Cardiac muscle cell (in vitro differentiated cells and primary cell): ENCODE results near the gene CABCOCO1. TPM values are rescaled to one million over a fixed set of nuclear protein-coding genes. Genes with fewer than 3 reads are reported as not detected.

Experiments used
- DNase-seq, 2 donors: peaks; one replicate each; pipeline versions ENCODE4 v3.0.0 to v3.0.0-alpha.2; 2010 to 2017; ENCODE audit warnings: low read depth in 1 of 2, low spot score in 1 of 2
- H3K27ac ChIP-seq: fragments of 200-600 bp; sonication (generic); 2 replicates; pipeline ENCODE4 v1.5.1; 2016
- H3K27me3 ChIP-seq: fragments of 200-600 bp; sonication (generic); 2 replicates; pipeline ENCODE4 v1.6.0; 2016; ENCODE audit warnings: control low read depth
- H3K36me3 ChIP-seq: fragments of 200-600 bp; sonication (generic); 2 replicates; pipeline ENCODE4 v1.5.1; 2016; ENCODE audit warnings: control low read depth
- H3K4me1 ChIP-seq: fragments of 200-600 bp; sonication (generic); 2 replicates; pipeline ENCODE4 v1.8.1; 2017; ENCODE audit warnings: low read depth, mild to moderate bottlenecking, mixed run types
- H3K4me3 ChIP-seq: fragments of 200-600 bp; sonication (generic); 2 replicates; pipeline ENCODE4 v1.5.1; 2016; ENCODE audit warnings: mild to moderate bottlenecking
- H3K9me3 ChIP-seq: fragments of 200-600 bp; sonication (generic); 2 replicates; pipeline ENCODE4 v1.5.1; 2017; ENCODE audit warnings: low read depth, mild to moderate bottlenecking, control low read depth
- CTCF ChIP-seq: IDR thresholded peaks from 2 replicates; pipeline ENCODE4 v1.5.1; 2012; ENCODE audit warnings: low read depth, mild to moderate bottlenecking, low read length
- polyA plus RNA-seq: library from polyadenylated mRNA; unstranded; fragments of >200 nt; fragmentation: Nextera tagmentation; extraction: Ambion mirVana; gene quantifications from 2 replicates; pipeline ENCODE4 v1.2.1, GENCODE V29; 2016
- total RNA-seq: library from RNA; depleted of rRNA; stranded (reverse); fragments of >200 nt; gene quantifications from 2 replicates; pipeline ENCODE4 v1.2.3, GENCODE V29; 2016

The CABCOCO1 gene
- total and polyA plus RNA-seq, 2 experiments from 2014 or later = 1.5 TPM

DNA sequence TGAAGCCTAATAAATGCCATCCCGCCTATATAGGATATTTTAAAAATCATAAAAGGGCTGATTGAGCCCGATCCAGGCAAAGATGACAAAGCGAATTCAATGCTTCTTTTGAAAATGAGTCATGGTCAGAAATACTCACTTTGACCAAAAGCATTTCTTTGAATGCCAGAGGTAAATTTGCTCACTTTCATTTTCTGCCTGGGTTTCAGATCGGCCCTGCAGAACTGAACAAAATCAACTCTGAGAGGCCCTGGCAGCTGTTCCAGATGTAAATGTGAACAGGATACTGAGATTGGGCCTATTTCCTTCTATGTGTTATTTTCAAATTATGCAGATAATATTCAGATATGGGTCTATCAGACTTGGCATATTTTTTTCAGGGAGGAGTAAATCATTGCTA is 124.0 kb downstream of the CABCOCO1 start:
- H3K9me3 ChIP-seq = no peaks in the 10 kb centered on the region
- no peak overlapping the region for H3K4me3 ChIP-seq
- no peaks in the 10 kb centered on the region for H3K27me3 ChIP-seq
- TF ChIP-seq CTCF = no peak
- DNase-seq = peak in 1 of 2 donors; percentile 77
- H3K4me1 ChIP-seq = no peaks in the 10 kb centered on the region
- H3K27ac ChIP-seq = no peak overlapping the region
- no peaks in the 10 kb centered on the region for H3K36me3 ChIP-seq

GRCh38 chr10:61787170-61787569 is 124.4 kb downstream of the CABCOCO1 start:
- Histone ChIP-seq H3K9me3 (no peaks in the 10 kb centered on the region), H3K27ac (no peak overlapping the region), H3K36me3 (no peaks in the 10 kb centered on the region), H3K4me3 (no peak overlapping the region), H3K27me3 (no peaks in the 10 kb centered on the region), H3K4me1 (no peaks in the 10 kb centered on the region)
- no peak for DNase-seq
- TF ChIP-seq CTCF = no peak

DNA sequence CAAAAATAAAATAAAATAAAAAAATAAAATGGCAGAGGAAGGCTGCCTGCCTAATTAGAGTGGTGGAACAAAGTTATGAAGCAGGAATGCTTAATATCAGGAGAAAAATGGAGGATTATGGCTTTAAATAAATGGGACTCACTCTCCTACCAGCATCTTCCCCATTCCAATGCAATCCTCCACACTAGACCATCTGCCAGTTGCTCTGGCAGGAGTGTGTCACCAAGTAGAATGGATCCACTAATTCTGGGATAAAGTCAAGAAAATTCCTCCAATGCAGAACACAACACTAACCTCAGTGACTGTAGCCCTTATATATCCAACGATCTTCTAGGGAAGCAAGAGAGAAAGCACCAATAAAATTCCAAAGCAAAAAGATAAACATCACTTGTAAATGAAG is 126.3 kb downstream of the CABCOCO1 start:
- no peaks in the 10 kb centered on the region for H3K36me3 ChIP-seq
- H3K27ac ChIP-seq = no peak overlapping the region
- DNase-seq = no peak
- H3K27me3 ChIP-seq = no peaks in the 10 kb centered on the region
- no peak for TF ChIP-seq CTCF
- H3K9me3 ChIP-seq = no peaks in the 10 kb centered on the region
- H3K4me1 ChIP-seq = no peaks in the 10 kb centered on the region
- H3K4me3 ChIP-seq = no peak overlapping the region

DNA sequence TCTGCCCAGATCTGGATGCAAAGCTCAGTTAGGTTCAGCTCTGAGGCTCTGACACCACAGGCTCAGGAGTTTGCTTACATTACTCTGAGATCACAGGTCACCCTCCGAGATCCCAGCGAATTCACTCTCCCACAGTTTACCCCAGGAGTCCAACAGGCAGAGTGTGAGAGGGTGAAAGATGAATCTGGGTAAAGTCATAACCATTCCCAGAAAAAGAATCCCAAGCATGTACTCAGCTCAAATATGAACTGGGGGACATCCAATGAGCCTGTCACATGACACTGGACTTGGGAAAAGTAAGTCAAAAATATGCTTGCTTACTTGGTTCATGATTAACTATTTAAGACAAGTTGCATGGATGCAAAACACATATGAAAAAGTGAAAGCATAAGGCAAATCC is 128.5 kb downstream of the CABCOCO1 start:
- TF ChIP-seq CTCF = no peak
- Histone ChIP-seq H3K4me3 (no peak overlapping the region), H3K4me1 (no peaks in the 10 kb centered on the region), H3K9me3 (no peaks in the 10 kb centered on the region), H3K27ac (no peak overlapping the region), H3K27me3 (no peaks in the 10 kb centered on the region), H3K36me3 (no peaks in the 10 kb centered on the region)
- no peak for DNase-seq

DNA sequence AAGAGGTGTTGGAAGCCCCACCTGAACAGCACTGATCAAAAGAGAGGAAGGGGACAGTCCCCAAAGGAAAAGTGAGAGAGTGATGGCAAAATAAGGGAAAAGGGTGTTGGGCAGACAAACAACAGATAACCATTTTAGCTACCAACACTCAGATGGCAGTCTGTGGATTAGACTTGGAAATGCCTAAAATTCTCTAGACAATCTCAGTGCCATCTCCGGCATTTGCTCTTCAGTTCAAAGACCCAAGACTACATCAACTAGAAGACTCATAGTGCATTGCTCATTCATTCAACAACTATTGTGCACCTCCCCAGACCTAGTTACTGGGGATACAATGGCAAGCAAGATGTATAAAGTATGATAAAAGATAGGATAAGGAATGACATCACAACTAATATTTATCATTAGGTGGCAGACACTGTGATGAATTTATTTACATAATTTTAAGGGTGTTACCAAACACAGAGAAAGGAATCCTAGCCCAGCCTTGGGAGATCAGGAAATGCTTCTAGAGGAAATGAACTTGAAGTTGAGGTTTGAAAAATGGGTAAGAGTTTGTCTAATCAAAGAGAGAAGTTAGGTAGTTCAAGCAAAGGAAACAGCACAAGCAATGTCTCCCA is 129.5 kb downstream of the CABCOCO1 start:
- no peak overlapping the region for H3K27ac ChIP-seq
- H3K9me3 ChIP-seq = no peaks in the 10 kb centered on the region
- TF ChIP-seq CTCF = no peak
- no peak overlapping the region for H3K4me3 ChIP-seq
- no peaks in the 10 kb centered on the region for H3K4me1 ChIP-seq
- DNase-seq = no peak
- no peaks in the 10 kb centered on the region for H3K36me3 ChIP-seq
- no peaks in the 10 kb centered on the region for H3K27me3 ChIP-seq
